H1 (cell line): ENCODE measurements around the gene CLRN2.

Experiments
- ATF2 ChIP-seq: IDR thresholded peaks from 2 replicates; pipeline ENCODE4 v1.6.1; 2012; ENCODE audit warnings: low read length, inconsistent platforms
- CTCF ChIP-seq, 3 experiments: IDR thresholded peaks; 1 replicate in 2 of 3; 2 replicates in 1 of 3; pipeline versions ENCODE4 v1.5.1 to v1.6.1; 2011; ENCODE audit warnings: low read length in 3 of 3, mild to moderate bottlenecking in 3 of 3, inconsistent platforms in 2 of 3, low read depth in 1 of 3, moderate library complexity in 1 of 3; ENCODE audit not compliant: insufficient read depth in 1 of 3; ENCODE audit errors: control extremely low read depth in 1 of 3
- EP300 ChIP-seq, 2 experiments: IDR thresholded peaks; 1 replicate in 1 of 2; 2 replicates in 1 of 2; pipeline ENCODE4 v1.6.1; 2011 to 2012; ENCODE audit warnings: low read depth in 2 of 2, low read length in 2 of 2, mild to moderate bottlenecking in 2 of 2, borderline replicate concordance in 1 of 2, inconsistent platforms in 1 of 2, moderate library complexity in 1 of 2
- MAX ChIP-seq: IDR thresholded peaks from 2 replicates; pipeline ENCODE4 v1.6.1; 2012; ENCODE audit warnings: inconsistent platforms
- POLR2A ChIP-seq, 2 experiments: IDR thresholded peaks; 1 replicate in 1 of 2; 2 replicates in 1 of 2; pipeline ENCODE4 v1.6.1; 2011; ENCODE audit warnings: low read depth in 2 of 2, low read length in 2 of 2, mild to moderate bottlenecking in 2 of 2; ENCODE audit errors: control extremely low read depth in 1 of 2
- POLR2AphosphoS5 ChIP-seq: IDR thresholded peaks from 2 replicates; pipeline ENCODE4 v1.6.1; 2011; ENCODE audit warnings: low read depth, low read length
- SP1 ChIP-seq: IDR thresholded peaks from 2 replicates; pipeline ENCODE4 v1.6.1; 2011; ENCODE audit warnings: low read depth, low read length
- TAF1 ChIP-seq: IDR thresholded peaks from 2 replicates; pipeline ENCODE4 v1.6.1; 2011; ENCODE audit warnings: mild to moderate bottlenecking, low read depth, low read length

DNA sequence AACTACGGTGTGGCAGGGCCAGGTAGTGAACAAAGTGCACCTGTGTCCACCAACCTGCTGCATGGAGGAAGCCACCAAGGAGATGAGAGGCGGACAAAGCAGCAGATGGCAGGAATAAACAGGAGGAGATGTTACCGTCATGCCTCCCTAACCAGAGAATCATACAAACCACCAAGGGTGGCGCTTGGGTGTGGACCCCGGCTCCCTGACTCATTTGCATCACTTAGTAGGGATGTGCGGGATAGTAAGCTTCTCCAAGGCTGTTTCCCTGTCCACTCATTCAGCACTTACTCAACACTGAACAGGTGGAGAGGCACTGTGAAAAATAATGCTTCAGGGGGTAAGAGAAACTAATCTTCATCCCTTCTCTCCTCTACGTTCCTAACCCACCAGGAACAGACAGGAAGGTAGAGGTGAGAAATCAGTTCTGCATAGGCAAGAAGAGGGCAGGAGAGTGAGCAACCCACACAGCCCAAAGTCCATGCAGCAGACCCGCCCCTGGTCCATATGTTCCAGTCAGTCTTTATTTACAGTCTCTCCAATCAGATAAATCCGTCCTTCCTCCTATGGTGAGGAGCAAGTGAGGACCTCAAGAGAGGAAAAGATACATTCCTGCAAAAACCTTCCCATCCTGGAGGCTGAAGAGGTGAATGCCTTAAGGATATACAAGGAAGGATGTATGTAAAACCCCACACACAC lies 37.0 kb upstream of the CLRN2 start:
- TF ChIP-seq TAF1: no peak
- no peak for TF ChIP-seq CTCF (IDR thresholded peaks at IDR 0.05; ENCODE audit: control extremely low read depth in 1 of 3, insufficient read depth in 1 of 3, low read depth in 1 of 3, low read length in 3 of 3)
- TF ChIP-seq POLR2A (IDR thresholded peaks at IDR 0.05; ENCODE audit: control extremely low read depth in 1 of 2, low read depth in 2 of 2, low read length in 2 of 2): no peak
- TF ChIP-seq ATF2: no peak
- no peak for TF ChIP-seq EP300 (IDR thresholded peaks at IDR 0.05; ENCODE audit: borderline replicate concordance in 1 of 2, low read depth in 2 of 2, low read length in 2 of 2)
- TF ChIP-seq POLR2AphosphoS5: no peak
- TF ChIP-seq SP1: no peak
- TF ChIP-seq MAX: no peak
